Stimulated activated CD8-positive, alpha-beta memory T cell treated with anti-CD3 and anti-CD28 coated beads, Interleukin-15, amount 100 ng/mL, for 48 hours (primary cell): Measurements from ENCODE around the gene TPRG1L.

Experiments
- DNase-seq, 2 donors: peaks; one replicate each; pipeline ENCODE4 v3.0.0-alpha.2; 2020; ENCODE audit warnings: low read depth in 2 of 2

TPRG1L gene

DNA sequence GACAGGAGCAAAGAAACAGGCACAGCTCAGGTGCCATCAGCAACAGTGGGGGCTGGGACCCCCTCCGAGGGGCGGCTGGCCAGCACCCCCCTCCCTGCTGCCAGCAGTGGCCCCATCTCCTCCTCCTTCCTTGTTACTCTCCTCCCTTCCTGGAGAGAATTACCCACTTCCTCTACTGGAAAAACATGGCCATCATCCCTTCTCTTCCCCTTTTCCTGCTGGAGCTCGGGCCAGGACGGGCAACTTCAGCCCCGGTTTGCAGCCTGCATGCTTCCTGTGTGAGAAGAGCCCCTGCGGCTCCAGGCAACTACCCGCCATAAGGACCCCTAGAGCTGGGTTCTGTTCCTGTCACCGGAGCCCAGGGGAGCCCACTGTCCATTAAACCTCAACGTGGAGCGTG, 31.1 kb upstream of the TPRG1L start:
- no peak for DNase-seq

DNA sequence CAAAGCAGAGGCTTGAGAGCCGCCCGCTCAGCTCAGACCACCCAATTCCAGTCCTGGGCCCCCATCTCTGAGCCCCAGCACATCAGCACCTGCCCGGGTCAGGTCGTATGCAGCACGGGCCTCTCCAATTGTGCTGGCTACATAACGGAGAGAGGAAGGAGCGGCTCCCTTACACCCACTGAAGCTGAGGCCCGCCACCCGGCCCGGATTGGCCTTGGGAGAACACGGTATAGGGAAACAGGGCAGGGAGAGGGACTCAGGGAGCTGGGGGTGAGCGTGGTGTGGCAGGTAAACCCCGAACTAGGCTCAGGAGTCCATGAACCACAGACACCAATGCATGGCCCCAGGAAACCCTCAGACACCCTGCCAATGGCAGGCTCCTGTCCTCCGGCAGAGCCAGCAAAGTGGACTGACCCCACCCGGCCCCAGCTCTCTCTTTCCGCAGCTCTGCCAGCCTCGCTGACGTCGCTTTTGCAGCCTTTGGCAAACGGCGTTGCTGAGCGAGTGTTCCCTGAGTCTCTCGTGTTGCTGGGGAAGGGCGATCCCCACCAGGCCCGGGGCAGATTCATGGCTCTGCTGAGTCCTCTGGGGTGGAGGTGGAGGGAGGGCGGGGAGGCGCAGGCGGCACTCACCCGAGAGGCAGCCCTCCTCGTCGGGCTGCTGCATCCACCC, 30.0 kb upstream of the TPRG1L start:
- no peak for DNase-seq

DNA sequence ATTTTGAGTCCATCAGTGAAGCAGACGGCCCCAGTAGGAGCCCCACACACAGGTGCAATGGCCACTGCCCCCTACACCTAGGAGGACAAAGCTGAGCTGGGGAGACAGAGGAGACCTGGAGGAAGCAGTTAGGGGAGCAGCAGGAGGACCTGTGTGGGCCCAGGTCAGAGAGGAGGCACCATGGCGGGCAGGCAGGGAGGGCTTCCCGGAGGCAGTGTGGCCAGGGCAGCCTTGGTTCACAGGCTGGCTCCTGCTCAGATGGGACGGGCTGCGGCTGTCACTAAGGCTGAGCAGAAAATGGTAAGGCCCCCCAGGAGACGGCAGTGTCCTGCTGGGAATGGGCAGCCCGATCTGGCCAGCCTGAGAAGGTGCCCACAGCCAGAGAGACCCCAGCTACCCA, 28.9 kb upstream of the TPRG1L start:
- DNase-seq, result no peak

DNA sequence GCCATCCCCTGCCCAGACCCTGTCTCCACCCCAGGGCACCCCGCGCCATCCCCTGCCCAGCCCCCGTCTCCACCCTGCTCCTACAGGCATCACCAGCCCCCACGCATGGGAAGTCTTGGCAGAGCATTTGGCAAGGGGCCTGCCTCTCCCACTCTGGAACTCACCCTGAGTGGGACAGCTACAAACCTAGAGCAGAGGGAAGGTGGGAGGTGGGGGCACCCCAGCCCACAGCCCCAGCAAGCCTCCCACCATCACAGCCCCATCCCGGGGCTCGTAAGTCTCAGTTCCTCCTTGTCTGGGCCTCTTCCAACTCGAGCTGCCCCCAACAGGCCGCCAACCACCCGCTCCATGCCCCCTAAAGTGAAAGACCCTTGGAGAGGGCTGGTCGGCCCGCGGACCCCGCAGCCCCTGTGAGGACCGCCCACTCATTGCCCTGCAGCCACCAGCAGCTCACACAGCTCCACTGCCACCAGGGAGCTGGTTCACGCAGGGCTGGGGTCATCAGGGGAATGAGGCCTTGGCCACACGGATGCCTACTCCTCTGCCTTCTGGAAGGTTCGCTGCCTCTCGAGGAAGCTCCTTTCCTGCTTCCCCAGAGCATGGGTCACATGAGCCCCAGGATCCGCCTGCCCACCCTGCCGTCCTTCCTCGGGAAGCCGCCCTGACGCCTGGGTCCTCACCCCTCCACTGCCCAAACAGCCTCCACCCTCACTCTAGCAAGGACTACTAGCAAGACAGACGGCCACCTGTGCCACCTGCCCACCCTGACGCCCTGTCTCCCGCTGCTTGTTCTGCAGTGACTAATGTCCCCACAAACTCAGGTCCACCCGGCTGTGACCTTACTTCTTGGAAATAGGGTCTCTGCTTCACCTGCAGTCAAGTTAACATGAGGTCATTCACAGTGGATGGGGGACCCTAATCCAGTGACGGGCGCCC, 27.9 kb upstream of the TPRG1L start:
- no peak for DNase-seq

DNA sequence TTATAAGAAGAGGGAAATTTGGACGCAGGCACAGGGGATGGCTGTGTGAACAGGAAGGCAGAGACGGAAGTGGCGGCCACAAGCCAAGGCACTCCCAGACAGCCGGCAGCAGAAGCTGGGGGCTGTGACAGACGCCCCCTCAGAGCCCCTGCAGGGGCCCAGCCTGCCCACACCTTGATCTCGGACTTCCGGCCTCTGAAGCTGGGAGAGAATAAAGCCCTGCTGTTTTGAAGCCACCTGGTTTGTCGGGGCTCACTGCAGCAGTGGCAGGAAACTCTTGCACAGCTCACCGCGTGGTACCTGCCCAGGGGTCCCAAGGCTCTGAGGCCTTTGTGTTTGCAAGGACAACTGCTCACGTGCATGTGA, 27.2 kb upstream of the TPRG1L start:
- no peak for DNase-seq

DNA sequence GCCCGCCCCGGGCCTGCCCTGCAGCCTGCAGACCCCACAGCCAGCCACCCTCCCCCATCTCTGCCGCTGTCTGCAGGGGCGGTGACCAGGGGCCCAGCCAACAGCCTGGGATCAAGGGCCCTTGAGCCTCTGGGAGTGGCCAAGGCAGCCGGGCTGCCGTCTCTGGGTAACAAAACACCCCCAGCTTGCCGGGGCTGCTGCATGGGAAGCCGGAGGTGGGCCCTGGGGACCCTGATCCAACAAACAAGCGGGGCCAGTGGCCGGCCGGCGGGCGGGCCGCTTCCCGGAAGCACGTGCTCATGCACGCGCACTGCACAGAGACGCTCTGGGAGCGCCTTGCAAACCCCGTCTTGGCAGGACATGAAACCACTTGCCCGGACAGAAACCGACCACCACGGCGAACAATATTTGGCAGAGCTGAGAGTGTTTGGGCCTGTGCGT, 26.7 kb upstream of the TPRG1L start:
- DNase-seq, result no peak

DNA sequence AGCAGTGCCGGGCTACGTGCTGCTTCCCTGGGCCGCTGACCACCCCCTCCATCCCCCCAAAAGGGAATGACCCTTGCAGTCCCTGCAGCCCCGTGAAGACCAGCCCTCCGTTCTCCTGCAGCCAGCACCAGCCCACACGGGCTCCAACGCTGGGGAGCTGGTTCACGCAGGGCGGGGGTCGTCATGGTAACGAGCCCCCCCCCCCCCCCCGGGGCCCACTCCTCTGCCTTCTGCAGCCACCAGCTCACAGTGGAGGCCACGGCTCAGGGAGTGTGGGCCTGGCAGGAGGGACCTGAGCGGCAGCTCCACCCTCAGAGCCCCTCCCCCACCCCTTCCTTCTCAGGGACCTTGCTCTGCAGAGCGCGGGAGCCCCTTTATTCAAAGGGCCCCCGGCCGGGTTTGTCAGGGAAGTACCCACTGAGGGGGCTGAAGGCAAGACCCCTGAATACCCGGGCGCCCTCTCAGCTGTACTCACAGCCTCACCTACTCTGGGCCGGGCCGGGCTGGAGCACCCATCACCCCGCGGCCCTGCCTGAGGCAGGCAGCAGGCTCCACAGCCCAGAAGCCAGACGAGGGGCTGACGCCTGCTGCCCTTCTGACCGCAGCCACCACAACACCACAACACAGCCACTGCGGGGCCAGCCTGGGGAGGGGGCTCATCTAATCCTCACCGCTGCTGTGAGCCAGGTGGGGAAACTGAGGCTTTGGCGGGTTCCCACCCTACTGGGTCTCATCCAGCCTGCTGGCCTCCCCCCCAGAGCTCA, 26.1 kb upstream of the TPRG1L start:
- no peak for DNase-seq

DNA sequence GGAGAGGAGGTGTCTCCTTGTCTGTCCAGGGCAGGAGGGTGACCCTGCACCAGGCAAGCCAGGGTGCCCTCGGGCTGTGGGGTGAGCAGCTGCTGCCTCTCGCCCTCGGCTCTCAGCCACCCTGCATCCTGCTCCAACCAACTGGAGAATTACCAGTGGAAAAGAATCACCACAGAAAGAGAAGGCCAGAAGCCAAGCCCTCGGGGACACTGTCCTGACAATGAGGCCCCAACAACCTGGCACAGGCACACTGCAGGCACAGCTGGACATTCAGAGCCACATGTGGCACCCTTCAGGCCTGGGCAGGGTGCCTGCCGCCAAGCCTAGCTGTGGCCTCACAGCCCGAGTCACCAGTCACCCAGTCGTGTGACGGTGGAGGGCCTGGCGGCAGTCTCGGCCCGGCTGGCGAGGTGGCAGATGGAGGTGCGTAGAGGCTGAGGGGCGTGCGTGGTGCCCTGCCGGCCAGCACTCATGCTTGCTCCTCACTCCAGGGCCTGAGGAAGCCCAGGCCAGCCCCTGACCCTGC, 25.5 kb upstream of the TPRG1L start:
- no peak for DNase-seq

DNA sequence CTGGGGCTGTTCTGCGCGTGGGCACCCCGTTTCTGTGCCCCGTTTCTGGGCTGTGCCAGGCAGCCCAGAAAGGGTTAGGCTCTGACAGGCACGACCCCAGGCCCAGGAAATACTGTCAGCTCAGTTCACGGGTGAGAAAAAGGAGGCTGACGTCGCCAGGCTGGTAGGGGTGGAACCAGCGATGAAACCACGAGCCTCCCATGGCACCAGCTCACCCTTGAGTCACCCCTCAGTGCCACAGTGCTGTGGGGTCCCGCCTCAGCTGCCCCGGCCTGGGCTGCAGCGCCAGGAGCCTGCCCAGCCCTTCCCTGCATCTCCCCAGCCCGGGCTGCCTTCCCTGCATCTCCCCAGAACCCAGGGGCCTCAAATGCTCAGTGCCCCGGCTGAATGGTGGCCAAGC, 25.0 kb upstream of the TPRG1L start:
- DNase-seq, result no peak

DNA sequence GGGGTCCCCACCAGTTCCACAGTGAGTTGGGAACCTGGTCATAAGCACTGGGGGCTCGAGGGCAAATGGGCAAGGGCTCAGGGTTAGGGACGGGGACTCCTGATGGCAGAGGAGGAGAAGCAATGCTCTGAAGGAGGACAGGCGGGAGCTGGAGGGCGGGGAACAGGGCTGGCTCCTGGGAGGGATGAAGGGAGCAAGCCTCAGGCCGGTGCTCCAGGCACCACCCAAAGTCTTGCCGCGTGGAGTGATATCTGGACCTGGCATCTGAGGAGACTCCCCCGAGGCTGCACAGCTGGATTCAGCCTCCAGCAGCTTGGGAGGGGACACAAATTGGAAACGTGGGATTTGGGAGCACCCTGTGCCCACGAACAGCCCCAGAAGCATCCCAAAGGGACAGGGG, 24.5 kb upstream of the TPRG1L start:
- DNase-seq, result no peak

DNA sequence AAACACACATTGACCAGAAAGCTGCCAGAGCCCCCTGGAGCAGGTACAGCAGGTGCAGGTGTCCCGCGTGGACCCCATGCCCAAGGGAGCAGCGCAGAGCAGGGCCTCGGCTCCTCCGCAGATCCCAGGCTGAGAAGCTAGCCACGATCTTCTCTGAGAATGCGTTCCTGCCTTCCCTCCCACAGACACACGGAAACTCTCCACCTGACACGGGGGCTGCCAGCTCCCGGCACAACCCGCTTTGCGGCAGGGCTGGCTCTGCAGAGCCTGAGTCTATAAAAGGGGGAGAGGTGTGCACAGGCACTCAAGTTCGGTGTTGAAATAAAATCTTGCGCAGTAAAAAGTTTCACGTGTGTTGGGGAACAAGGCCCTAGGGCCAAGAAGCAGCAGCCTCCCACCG, 23.1 kb upstream of the TPRG1L start:
- no peak for DNase-seq

DNA sequence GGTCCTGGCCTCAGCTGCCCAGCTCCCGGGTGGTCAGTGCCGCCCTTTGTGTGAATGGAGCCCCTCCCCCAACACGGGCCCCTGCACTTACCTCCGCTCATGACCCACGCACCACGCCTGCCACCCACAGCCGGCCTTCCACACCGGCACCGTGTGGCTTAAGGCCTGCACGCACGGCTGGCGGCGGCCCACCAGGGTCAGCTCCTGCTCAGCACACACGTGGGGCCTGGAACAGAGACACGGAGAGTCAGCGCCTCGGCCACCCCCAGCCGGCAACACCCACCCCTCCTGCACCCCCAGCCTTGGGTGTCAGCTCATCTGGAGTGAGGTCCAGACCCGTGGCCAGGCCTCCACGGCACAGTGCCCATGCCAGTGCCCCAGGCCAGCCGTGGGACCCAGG, 22.4 kb upstream of the TPRG1L start:
- no peak for DNase-seq

DNA sequence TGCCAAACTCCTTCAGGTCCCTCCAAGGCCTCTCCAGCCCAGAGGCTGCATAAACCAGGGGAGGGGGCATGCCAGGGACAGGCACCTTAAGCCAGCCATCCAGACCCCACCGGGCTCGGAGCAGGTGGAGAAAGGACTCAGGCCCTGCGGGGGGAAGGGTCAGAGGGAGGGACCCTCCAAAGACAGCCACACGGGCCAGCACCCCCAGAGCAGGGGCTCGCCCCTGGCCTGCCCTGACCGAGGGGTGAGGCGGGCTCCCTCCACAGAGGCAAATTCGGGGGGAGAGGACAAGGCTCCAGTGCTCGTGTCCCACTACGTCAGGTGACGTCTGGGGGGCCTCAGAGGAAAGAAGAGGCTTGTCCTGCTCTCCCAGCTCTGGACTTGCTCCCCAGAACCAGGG, 21.7 kb upstream of the TPRG1L start:
- no peak for DNase-seq

DNA sequence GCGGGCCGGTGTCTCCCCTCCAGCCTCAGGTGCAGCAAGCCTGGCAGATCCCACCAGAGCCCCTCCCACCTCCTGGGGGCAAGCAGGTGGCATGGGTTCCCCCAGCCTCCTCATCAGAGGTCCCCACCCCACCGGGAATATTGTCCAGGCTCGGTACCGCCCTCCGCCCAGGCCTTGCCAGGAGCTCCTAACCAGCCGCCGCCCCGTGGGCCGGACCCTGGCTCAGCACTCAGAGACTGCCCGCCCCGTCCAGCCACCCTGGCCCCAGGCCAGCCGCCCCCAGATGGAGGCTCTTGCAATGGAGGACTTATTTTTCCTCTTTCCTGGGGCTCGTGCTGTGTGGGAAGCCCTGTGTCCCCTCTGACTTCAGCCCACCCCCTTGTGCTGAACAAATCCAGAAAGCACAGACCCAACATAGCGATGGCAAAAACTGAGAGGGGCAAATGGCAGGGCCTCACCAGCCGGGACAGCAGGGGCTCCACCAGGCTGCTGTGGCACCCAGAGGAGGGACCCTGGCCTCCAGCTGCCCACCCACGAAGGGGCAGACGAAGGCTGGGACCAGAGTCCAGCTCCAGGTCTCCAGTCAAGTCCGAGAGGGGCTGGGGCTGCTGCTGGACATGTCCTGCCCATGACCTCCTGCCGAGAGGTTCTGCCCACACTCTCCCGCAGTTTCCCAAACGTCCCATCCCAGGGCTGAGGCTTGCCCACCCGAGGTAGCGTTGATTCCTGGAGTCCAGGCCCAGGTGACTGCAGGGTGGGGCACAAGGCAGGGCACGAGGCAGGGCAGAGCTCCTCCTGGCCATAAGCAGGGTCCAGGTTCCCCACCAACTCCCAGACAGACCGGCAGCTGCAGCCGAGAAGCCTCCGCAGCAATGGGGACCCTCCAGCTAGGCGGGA, 21.0 kb upstream of the TPRG1L start:
- DNase-seq, result no peak

DNA sequence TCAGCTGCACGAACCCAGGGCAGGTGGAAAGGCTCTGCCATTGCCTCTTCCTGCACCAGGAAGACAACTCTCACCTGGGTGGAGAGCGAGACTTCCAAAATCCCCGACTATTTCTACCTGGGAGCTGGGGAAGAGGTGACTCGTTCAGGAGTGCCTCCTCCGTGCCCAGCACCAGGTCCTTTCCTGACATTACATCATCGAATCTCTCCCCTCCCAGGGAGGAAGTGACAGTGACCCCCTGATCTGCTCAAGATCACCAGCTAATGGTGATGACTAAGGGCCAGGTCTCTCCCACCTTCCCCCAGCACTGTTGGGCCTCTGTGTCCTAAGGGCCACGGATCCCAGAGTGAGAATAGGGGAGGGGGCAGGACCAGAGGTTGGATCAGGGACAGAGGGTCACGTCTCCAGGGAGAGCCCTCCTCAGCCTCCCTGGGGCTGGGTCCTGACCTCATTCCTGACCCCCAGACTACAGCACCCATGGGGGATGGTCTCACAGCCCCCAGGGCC, 20.3 kb upstream of the TPRG1L start:
- DNase-seq, result no peak

DNA sequence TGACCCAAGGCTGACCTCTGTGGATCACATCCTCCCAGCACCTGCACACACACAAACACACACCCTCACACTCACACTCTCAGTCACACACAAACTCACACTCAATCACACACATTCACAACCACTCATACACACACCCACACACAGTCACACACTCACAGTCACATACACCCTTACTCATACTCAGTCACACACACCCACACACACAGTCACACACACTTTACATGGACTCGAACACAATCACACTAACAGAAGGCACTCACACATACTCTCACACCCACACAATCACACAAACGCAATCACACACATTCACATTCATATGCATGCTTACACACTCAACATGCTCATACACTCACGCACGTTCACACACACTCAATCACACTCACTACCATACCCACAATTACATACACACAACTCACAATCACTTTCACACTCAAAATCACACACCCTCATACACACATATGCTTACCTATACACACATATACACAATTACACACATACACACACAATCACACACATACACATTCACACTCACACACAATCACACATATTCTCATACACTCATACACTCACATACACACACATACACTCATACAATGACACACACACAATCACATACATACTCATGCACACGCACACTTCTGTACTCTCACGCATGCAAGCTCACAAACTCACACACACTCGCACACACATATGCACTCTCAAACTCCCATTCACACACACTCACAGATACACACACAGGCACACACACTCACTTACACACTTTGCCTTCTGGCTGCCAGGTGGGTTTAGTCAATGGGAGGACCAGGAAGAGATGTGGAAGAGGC, 19.6 kb upstream of the TPRG1L start:
- no peak for DNase-seq

DNA sequence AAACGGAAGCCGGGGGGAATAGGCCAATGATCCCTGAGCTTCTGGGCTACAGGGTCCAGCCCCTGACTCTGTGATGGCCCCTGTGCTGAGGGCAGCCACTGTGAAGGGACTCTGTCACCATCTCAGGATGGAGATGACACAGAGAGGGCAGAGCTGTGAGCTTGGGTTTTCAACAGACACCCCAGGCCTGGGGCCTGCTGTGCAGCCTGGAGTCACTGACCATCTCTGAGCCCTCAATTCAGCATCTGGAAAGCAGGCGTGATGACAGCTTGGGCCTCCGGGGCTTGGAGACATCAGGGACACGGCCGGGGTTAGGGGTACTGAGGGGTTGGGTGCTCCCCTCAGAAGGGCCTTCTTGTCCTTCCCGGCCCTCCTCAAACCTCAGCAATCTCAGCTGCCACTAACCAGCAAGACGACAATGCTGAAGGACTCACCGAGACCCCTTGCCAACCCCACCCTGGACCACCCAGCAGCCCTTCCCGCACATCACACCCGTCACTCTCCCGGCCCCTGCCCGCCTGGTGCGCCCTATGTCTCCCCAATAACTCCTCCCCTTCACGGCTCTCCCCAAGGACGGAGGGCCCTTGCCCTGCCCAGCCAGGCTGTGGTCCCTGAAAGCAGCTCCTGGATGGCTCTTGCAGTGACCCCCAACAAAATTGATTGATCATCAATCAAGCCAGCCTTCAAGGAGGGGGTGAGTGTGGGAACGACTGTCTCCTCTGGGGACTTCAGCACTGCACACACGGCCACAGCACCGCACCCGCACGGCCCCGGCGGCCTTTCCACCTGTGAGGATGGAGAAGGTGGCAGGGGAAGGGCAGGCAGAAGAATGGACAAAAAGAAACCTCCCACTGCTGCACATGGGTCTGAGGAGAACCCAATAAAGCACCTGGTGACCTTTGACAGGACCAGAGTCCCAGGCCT, 17.8 kb upstream of the TPRG1L start:
- DNase-seq, result no peak

DNA sequence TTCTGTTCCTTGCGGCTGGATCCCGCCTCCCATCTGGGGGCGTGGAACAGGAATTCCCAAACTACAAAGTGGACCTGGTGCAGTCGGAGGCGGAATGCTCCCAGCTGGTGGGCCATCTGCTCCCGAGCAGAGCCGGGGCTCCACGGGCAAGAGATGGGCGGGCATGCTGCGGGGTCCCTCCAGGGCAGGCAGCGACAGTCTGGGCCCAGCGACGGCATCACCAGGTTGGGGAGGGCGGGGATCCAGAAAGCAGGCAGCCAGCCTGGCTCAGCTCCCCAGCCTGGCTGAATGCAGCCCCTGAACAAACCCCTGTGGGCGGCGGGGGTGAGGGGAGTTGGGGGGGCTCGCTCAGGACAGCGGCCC, 17.1 kb upstream of the TPRG1L start:
- DNase-seq, result no peak

DNA sequence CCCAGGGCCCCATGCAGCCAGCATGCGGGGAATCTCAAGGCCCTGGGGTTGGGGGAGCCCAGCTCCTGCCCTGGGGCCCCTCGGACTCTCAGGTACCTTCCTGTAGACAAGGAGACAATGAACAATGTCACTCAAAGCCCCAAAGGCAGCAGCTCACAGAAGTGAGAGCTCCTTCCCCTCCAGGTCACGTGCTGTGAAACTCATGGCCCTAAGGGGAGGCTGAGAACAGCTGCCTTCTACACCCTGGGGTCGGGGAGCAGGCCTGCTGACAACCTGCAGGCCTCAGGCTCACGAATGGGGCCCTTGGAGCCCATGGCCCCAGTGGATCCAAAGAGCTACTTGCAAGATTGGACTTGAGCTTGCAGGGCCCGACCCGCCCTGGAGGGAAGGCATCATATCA, 16.7 kb upstream of the TPRG1L start:
- no peak for DNase-seq
